GOT3 (cell line): ENCODE results near the gene RALGPS2.
"Not testable (repeated sequence)": the region's sequence is repeated elsewhere in the genome, so short reads cannot be mapped to it uniquely, and the experiment has no call there.

Source experiments
- DNase-seq: peaks from one replicate; lab custom pipeline; 2025; ENCODE audit warnings: mixed read lengths; lab: John Stamatoyannopoulos, UW

Gene RALGPS2

GRCh38 chr1:178942285-178943198, 217.5 kb downstream of the RALGPS2 start:
- no peak for DNase-seq

DNA sequence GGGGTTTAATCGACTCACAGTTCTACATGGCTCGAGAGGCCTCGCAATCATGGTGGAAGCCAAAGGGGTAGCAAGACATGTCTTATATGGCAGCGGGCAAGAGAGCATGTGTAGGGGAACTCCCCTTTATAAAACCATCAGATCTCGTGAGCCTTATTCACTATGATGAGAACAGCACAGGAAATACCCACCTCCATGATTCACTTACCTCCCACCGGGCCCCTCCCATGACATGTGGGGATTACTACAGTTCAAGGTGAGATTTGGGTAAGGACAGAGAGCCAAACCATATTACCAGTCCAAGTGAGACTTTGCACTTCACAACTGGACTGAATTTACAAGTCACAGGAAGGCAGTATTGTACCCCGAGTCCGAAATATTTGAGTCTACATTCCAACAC, 219.7 kb downstream of the RALGPS2 start:
- no peak for DNase-seq

DNA sequence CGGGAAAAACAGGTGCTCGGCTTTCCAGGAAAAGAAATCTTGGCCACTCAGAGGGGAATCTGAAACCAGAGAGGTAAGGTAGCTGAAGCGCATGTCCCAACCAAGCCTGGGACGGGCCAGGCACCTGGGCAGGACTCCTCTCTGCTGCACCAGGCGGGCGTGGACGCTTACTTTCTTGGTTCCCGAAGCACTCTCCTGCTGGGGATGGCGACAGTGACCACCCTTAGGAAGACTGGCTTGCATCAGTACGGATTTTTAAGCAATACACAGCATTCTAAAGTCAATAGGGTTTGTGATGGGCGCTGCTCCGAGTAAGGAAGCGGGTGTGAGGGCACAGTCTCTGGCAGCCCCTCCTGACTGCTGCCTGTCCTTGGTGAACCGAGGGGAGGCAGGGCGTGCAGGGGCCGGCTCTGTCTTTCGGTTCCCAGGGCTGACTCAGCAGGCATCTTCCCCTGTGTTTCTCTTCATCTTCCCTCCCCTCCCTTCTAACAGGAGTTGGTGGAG, 220.8 kb downstream of the RALGPS2 start:
- DNase-seq, result no peak

- no peak for DNase-seq
These were observed 221.4 kb downstream of the RALGPS2 start for GRCh38 chr1:178946416-178946815.

DNA sequence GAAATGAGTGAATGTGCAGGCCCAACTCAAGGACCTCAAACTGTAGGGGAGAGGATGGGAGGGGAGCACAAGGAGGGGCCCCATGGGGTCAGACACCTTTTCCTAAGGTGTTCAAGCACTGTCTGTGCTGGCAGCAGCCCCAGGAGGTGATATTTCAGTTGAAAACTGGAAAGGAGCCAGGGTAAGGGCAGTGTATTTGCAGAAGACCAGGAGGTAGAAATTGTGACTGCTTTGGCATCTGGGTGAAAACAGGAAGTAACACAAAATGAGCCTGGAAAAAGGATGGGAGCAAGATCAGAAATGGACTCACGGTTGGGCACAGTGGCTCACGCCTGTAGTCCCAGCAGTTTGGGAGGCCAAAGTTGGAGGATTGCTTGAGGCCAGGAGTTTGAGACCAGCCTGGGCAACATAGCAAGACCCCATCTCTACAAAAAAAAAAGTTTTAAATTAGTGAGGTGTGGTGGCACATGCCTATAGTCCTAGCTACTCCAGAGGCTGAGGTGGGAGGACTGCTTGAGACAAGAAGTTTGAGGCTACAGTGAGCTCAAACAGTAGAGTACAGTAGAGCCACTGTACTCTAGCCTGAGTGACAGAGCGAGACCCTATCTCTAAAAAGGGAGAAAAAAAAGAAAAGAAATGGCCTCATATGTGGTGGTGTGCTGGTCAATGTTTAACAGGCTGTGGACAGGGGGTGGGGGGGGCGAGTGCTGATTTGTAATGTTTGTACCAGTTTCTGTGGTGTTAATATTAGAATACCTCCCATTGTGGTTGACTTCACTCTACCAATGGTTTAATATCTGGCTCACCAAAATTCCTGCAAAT, 222.0 kb downstream of the RALGPS2 start:
- no peak for DNase-seq

DNA sequence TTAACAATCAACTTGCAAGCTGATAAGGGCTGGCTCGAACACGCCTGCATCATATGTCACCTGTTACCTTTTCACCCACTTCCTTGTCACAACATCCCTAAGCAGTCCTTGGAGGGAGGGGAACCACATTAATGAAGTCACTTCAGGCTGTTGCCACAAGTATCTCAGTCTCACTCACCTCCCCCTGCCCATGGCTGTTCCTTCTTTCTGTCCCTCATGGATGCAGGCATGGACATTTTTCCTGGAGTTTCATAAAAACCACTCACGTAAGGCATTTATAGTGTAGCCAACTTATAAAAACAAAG, 222.6 kb downstream of the RALGPS2 start:
- DNase-seq, result no peak

GRCh38 chr1:178948676-178949075, 223.6 kb downstream of the RALGPS2 start:
- no peak for DNase-seq

DNA sequence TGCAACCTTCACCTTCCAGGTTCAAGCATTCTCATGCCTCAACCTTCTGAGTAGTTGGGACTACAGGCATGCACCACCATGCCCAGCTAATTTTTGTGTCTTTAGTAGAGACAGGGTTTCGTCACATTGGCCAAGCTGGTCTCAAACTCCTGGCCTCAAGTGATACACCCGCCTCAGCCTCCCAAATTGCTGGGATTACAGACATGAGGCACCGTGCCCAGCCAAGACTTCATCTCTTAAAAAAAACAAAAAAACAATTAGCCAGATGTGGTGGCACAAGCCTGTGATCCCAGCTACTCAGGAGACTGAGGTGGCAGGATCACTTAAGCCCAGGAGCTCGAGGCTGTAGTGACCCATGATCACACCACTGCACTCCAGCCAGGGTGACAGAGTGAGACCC, 224.8 kb downstream of the RALGPS2 start:
- DNase-seq, result not testable (repeated sequence)

DNA sequence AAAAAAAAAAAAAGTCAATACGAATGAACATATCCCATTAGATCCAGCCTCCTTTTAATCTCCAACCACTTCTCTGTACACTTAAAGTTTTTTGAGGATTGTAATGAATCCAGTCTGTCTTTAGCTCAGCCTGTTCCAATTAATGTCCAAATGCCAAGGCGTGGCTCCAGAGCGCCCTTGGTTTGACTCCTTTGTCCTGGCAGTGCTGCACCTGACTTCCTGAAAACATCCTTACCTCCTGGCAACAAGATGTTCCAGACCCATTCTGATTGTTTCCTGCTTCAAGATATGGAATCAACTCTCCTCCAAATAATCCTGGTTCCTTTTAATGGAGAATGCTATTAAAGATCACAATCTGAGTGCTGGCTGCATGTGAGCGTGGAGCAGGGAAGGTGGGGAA, 226.6 kb downstream of the RALGPS2 start:
- no peak for DNase-seq

- DNase-seq, result no peak
These were observed 228.0 kb downstream of the RALGPS2 start for GRCh38 chr1:178953034-178953433.

- DNase-seq, result no peak
These were observed 228.7 kb downstream of the RALGPS2 start for GRCh38 chr1:178953538-178954324.

- DNase-seq, result no peak
These were observed 229.3 kb downstream of the RALGPS2 start for GRCh38 chr1:178954325-178954690.

GRCh38 chr1:178954937-178955336, 229.9 kb downstream of the RALGPS2 start:
- DNase-seq, result no peak

DNA sequence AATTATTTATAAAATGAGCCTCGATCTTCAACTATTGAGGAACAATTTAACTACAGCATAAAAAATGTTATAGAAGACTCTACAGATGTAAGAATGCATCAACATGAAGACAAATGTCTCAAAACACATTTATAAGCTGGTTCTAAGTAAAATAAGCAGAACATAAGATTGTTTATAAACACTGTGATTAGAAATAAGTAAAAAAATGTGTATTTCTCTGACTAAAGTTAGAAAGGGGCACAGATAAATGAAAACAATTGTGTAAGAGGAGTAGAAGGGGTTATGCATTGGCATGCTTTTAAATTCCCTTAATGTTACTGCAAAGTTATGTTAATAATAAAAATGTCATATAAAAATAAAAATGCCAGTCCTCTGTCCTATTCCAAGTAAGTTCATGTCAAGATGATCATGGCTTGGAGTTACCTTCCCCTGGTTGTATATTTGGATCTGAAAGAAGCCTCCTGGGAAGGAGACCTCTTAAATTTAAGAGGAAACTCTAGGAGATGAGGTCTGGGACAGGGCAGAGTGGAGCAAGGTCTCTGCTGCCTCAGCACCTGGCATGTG, 230.4 kb downstream of the RALGPS2 start:
- no peak for DNase-seq

- no peak for DNase-seq
These were observed 233.4 kb downstream of the RALGPS2 start for GRCh38 chr1:178958491-178958890.

- no peak for DNase-seq
These were observed 234.8 kb downstream of the RALGPS2 start for GRCh38 chr1:178959543-178960460.

- DNase-seq, result no peak
These were observed 235.6 kb downstream of the RALGPS2 start for GRCh38 chr1:178960482-178961240.

DNA sequence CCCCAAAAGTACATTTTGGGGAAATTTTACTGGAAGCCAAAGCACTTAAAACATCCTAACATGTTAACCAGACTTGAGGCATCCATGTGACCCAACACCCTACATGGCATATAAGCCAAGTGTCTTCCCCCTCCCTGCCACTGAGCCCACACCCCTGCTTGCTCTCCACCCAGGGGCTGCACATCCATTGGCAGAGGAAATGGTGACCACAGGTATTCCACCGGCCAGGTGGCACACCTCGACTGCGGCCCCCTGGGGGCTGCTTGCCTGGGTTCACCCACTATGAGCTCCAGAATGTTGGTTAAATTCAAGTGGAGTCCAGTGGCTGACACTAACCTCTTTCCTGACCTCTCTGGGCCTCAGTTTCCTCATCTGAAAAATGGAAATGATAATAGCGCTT, 236.3 kb downstream of the RALGPS2 start:
- no peak for DNase-seq

DNA sequence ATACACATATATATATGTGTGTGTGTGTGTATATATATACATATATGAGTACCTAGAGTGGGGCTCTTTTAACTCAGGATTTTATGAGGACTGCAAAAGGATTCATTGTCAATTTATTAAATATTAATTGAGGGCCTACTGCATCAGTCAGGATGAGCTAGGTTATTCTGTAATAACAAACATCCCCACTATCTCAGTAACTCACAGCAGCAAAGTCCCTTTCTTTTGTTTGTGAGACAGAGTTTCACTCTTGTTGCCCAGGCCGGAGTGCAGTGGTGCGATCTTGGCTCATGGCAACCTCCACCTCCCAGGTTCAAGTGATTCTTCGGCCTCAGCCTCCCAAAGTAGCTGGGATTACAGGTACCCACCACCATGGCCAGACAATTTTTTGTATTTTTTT, 236.8 kb downstream of the RALGPS2 start:
- no peak for DNase-seq
